GM19397 (cell line): ENCODE data around the gene PRSS8.

Experiments
- ATAC-seq: cut with Tn5 transposase; IDR thresholded peaks from one replicate; pipeline ENCODE4 v1.9.1; 2021; ENCODE audit warnings: mild to moderate bottlenecking, moderate library complexity; ENCODE audit not compliant: unreplicated experiment

Gene PRSS8

GRCh38 chr16:31083981-31084380, 51.5 kb downstream of the PRSS8 start:
- no peak for ATAC-seq

DNA sequence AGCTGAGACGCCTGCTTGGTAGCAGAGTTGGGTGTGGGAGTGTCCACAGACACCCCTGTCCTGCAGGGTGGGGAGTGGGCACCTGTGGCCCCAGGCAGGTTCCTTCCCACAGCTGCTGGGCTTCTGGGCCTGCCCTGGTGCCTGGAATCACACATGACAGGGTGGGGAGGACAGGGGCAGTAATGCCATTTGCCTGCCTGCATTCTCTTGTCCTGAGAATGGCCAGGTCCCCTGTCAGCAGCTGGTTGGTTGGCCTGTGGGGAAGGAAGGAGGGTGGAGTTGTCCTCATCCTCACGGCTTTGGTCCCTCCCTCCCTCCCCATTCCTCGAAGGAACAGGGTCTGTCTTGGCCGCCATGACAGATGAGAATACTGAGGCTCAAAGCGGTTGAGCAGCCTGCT, 52.0 kb downstream of the PRSS8 start:
- no peak for ATAC-seq

DNA sequence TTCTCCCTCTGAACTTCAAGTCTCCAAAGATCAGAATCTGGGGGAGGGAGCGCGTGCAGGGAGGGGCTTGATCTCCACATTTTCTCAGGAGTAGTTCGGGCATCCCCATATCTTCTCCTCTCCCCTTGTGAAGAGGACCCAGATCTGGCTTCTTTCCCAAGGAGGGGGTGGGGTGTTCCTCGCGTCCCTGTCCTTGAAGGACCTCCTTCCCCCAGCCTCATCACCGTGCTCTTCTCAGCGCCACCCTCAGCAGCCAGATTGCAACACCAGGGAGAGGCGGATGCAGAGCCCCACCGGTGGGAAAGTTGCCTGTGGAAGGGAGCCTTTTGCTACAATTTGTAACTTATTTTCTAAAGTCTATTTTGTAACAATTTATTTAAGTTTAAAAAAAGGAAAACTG, 52.4 kb downstream of the PRSS8 start:
- ATAC-seq: no peak

DNA sequence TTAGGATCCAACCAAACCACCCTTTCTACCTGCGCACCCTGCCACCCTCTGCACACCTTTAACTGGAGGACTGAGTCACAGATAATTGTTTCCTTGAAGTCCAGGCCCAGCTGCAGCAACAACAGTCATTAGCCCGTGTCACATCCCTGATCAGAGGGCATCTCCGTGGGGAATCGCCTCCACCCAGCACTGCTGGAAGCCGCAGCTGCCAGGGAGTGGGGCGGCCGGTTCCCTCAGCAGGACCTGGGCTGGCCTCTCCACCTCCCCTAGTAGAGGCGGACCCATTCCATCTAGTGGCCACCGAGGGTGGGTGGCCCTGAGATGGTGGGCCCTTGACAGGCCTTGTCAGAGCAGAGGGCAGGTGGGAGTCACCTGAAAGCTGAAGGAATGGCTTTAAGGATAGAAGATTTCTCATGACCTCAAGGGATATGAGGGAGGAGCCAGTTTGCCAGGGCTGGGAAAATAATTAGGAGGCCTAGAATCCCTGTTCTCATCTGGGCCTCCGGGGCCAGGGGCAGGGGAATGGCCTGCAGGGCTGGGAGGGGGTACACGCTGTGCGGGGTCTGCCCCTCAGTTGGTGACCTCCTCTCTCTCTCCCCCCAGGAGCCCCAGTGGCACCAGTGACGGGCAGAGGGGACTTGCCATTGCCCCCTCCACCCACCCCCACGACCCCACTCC, 53.0 kb downstream of the PRSS8 start:
- ATAC-seq: no peak
